B cell (primary cell): ENCODE measurements around the gene MOB3A. TPM values are rescaled to one million over a fixed set of nuclear protein-coding genes. Genes with fewer than 3 reads are reported as not detected.

ENCODE experiments used
- ATAC-seq: fragments of 200-7000 bp; cut with Tn5 transposase; one replicate; pipeline ENCODE4 v1.10.0; 2021; ENCODE audit warnings: low read depth, mild to moderate bottlenecking, moderate number of reproducible peaks, moderate library complexity
- CTCF ChIA-PET: fragments of 350-600 bp; sonication (Branson Sonifier 250); formaldehyde crosslinking; loops from one replicate; lab custom pipeline; 2021; ENCODE audit warnings: antibody characterized with exemption, inconsistent platforms; lab: Charles Lee
- POLR2A ChIA-PET: fragments of 350-600 bp; sonication (Branson Sonifier 250); formaldehyde crosslinking; loops from one replicate; lab custom pipeline; 2021; ENCODE audit warnings: antibody characterized with exemption; lab: Charles Lee
- DNase-seq: peaks from one replicate; pipeline ENCODE4 v3.0.0; 2013
- H2AFZ ChIP-seq: 2 replicates; pipeline ENCODE4 v1.6.1; 2012; ENCODE audit warnings: mild to moderate bottlenecking, low read depth, low read length; ENCODE audit not compliant: insufficient read depth, poor library complexity, severe bottlenecking
- H3K27ac ChIP-seq, 2 donors: 1 replicate in 1 of 2; 2 replicates in 1 of 2; pipeline ENCODE4 v1.5.1; 2012 to 2013; ENCODE audit warnings: low read length in 2 of 2, mild to moderate bottlenecking in 2 of 2, moderate library complexity in 1 of 2
- H3K27me3 ChIP-seq, 4 experiments: fragments of 200-600 bp in 1 of 4; sonication (generic) in 1 of 4; replicated peaks in 1 of 4; 1 replicate in 2 of 4; 2 replicates in 2 of 4; pipeline versions ENCODE4 v1.6.1 to v1.7.0; 2013 to 2016; ENCODE audit warnings: low read length in 3 of 4, mild to moderate bottlenecking in 2 of 4, mixed read lengths in 1 of 4, moderate library complexity in 1 of 4; ENCODE audit not compliant: insufficient read depth in 4 of 4, control insufficient read depth in 3 of 4; ENCODE audit errors: control extremely low read depth in 1 of 4
- H3K36me3 ChIP-seq, 2 experiments: replicated peaks in 1 of 2; 1 replicate in 1 of 2; 2 replicates in 1 of 2; pipeline versions ENCODE4 v1.6.1 to v1.7.1; 2013; ENCODE audit warnings: low read length in 1 of 2; ENCODE audit not compliant: insufficient read depth in 2 of 2, control insufficient read depth in 1 of 2; ENCODE audit errors: control extremely low read depth in 1 of 2, extremely low read depth in 1 of 2
- H3K4me1 ChIP-seq, 2 donors: fragments of 200-600 bp in 1 of 2; sonication (generic) in 1 of 2; 1 replicate in 1 of 2; 2 replicates in 1 of 2; pipeline versions ENCODE4 v1.5.1 to v1.6.1; 2013 to 2017; ENCODE audit warnings: low read length in 2 of 2; ENCODE audit not compliant: control insufficient read depth in 2 of 2, insufficient read depth in 2 of 2
- H3K4me2 ChIP-seq: replicated peaks from 2 replicates; pipeline ENCODE3; 2012; ENCODE audit warnings: mild to moderate bottlenecking, low read depth, low read length; ENCODE audit not compliant: poor library complexity, severe bottlenecking
- H3K4me3 ChIP-seq, 5 experiments: fragments of 200-600 bp in 1 of 5; sonication (generic) in 1 of 5; 1 replicate in 3 of 5; 2 replicates in 2 of 5; pipeline versions ENCODE4 v1.5.1 to v1.7.0; 2011 to 2016; ENCODE audit warnings: low read length in 4 of 5, mild to moderate bottlenecking in 4 of 5, low read depth in 2 of 5, control low read depth in 1 of 5, moderate library complexity in 1 of 5; ENCODE audit not compliant: insufficient read depth in 1 of 5; ENCODE audit errors: control extremely low read depth in 1 of 5, extremely low read depth in 1 of 5
- H3K79me2 ChIP-seq: fragments of 200-600 bp; sonication (generic); one replicate; pipeline ENCODE4 v1.6.0; 2016; ENCODE audit warnings: low read length; ENCODE audit not compliant: control insufficient read depth, insufficient read depth
- H3K9ac ChIP-seq: fragments of 200-600 bp; sonication (generic); 2 replicates; pipeline ENCODE4 v1.6.1; 2017; ENCODE audit warnings: mild to moderate bottlenecking, low read length, moderate library complexity
- H3K9me3 ChIP-seq, 3 donors: one replicate each; pipeline versions ENCODE4 v1.6.1 to v1.7.1; 2013; ENCODE audit warnings: low read length in 2 of 3; ENCODE audit not compliant: control insufficient read depth in 2 of 3, insufficient read depth in 1 of 3; ENCODE audit errors: control extremely low read depth in 1 of 3
- H4K20me1 ChIP-seq: 2 replicates; pipeline ENCODE4 v1.6.0; 2012; ENCODE audit warnings: mild to moderate bottlenecking, low read length; ENCODE audit not compliant: insufficient read depth, control insufficient read depth, poor library complexity, severe bottlenecking
- H3K27ac Mint-ChIP-seq: one replicate; pipeline ENCODE4 v1.8.0; 2021; ENCODE audit warnings: mixed read lengths
- H3K27me3 Mint-ChIP-seq: one replicate; pipeline ENCODE4 v1.8.0; 2021; ENCODE audit warnings: mixed read lengths
- H3K4me1 Mint-ChIP-seq: one replicate; pipeline ENCODE4 v1.8.0; 2021; ENCODE audit warnings: mixed read lengths
- H3K4me3 Mint-ChIP-seq: one replicate; pipeline ENCODE4 v1.8.0; 2021; ENCODE audit warnings: mixed read lengths
- H3K9me3 Mint-ChIP-seq: one replicate; pipeline ENCODE4 v1.8.0; 2022; ENCODE audit warnings: mixed read lengths; ENCODE audit not compliant: insufficient read depth
- EZH2 ChIP-seq: IDR thresholded peaks from 2 replicates; pipeline ENCODE4 v1.6.1; 2012; ENCODE audit warnings: borderline replicate concordance, low read depth, mild to moderate bottlenecking, moderate library complexity, low read length; ENCODE audit not compliant: insufficient read depth, poor library complexity, severe bottlenecking
- WGBS: methylation state at CpG from one replicate; pipeline ENCODE4 v1.1.5; 2013; ENCODE audit warnings: missing lambda C conversion rate; ENCODE audit not compliant: insufficient coverage; 5-methylcytosine and 5-hydroxymethylcytosine counted together
- intact Hi-C: fragments of 100-400 bp; cut with micrococcal nuclease; formaldehyde crosslinking; loops from one replicate; pipeline ENCODE4 v1.10.0; 2022
- polyA plus RNA-seq: library from polyadenylated mRNA; depleted of rRNA; stranded (reverse); fragments of >200 nt; gene quantifications from 2 replicates; pipeline ENCODE4 v1.2.3, GENCODE V29; 2012
- total RNA-seq, 2 donors: library from RNA; stranded (reverse); fragments of 120-200 nt in 1 of 2; gene quantifications; 1 replicate in 1 of 2; 2 replicates in 1 of 2; pipeline versions ENCODE4 v1.2.3 to v1.2.4, GENCODE V29; 2013 to 2022
- TF ChIP-seq, protein P1 (sequence below): fragments of 200-600 bp; IDR thresholded peaks from one replicate; pipeline ENCODE4 v1.8.0; 2022; ENCODE audit warnings: antibody characterized with exemption, mild to moderate bottlenecking

The MOB3A gene
- total and polyA plus RNA-seq, 2 donors (not counting 1 experiment from before 2014, with no cell fraction given), result 190 to 228 TPM

DNA sequence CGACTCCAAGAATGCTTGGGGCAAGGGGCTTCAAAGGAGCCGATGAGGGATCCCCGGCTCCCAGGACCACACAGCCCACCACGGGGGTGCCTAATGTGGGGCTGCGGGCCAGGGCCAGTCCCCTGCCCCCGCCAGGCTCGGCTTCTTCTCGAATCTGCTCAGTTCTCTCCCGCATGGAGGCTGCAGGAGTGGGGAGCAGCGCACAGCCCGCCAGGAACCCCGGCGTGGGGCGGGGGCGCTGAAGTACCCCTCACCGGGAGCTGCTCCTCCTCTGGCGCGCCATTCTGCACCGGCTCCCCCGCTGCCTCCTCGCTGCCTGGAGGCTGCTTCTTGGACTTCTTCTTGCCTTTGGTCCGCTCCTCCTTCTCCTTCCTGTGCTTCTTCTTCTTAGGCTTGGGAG lies 15.3 kb upstream of the MOB3A start:
- H3K4me1 ChIP-seq, result no peaks in the 10 kb centered on the region
- no peak for DNase-seq
- Mint-ChIP-seq H3K27ac (no peak overlapping the region), H3K4me3 (no peak overlapping the region), H3K4me1 (peaks cover 2% of the 10 kb centered on the region), H3K27me3 (no peaks in the 10 kb centered on the region), H3K9me3 (no peaks in the 10 kb centered on the region)
- no peak overlapping the region for H3K4me2 ChIP-seq
- H3K9ac ChIP-seq, result no peak overlapping the region
- TF ChIP-seq EZH2, result no peak
- TF ChIP-seq, protein P1, sequence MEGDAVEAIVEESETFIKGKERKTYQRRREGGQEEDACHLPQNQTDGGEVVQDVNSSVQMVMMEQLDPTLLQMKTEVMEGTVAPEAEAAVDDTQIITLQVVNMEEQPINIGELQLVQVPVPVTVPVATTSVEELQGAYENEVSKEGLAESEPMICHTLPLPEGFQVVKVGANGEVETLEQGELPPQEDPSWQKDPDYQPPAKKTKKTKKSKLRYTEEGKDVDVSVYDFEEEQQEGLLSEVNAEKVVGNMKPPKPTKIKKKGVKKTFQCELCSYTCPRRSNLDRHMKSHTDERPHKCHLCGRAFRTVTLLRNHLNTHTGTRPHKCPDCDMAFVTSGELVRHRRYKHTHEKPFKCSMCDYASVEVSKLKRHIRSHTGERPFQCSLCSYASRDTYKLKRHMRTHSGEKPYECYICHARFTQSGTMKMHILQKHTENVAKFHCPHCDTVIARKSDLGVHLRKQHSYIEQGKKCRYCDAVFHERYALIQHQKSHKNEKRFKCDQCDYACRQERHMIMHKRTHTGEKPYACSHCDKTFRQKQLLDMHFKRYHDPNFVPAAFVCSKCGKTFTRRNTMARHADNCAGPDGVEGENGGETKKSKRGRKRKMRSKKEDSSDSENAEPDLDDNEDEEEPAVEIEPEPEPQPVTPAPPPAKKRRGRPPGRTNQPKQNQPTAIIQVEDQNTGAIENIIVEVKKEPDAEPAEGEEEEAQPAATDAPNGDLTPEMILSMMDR, result no peak
- H3K9me3 ChIP-seq, result no peaks in the 10 kb centered on the region
- CTCF ChIA-PET, result interaction anchor here (0.5 to 1.3 kb wide), 2 partner anchors 20 to 181 kb away, joined by 3 read pairs; no protein-coding TSS in a partner anchor
- peaks cover 8% of the 10 kb centered on the region for H3K79me2 ChIP-seq
- ATAC-seq, result no peak
- peaks cover 15% of the 10 kb centered on the region for H4K20me1 ChIP-seq
- intact Hi-C loops, result no loop called here
- no peak overlapping the region for H3K27ac ChIP-seq
- no peak overlapping the region for H3K4me3 ChIP-seq
- 97% methylated on average over 21 of the region's 22 CpGs for whole genome bisulfite sequencing
- POLR2A ChIA-PET, result interaction anchor here (0.6 kb wide), 2 partner anchors 130 to 210 kb away, joined by 3 read pairs; no protein-coding TSS in a partner anchor
- no peak overlapping the region for H2AFZ ChIP-seq
- H3K27me3 ChIP-seq, result no peaks in the 10 kb centered on the region
- peaks cover 0 to 84% of the 10 kb centered on the region in 2 experiments for H3K36me3 ChIP-seq

DNA sequence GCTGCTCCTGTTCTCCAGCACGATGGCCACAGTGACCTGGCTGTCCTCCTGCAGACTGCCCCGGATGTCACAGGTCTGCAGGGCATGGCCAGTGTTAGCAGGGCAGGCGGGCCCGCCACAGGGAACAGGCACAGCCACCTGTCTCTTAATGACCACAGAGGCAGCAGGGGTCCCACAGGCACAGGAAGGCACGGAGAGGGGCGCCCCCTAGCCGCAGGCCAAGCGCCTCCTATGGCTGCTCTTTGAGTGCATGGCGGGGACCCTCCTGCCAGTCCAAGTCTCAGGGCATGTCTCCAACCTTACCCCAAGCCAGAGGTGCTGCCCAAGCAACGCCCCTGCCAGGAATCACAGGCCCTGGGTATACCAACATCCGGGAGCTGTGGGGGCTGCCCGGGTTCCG lies 14.7 kb upstream of the MOB3A start:
- Histone ChIP-seq H3K79me2 (peaks cover 8% of the 10 kb centered on the region), H3K27ac (no peak overlapping the region), H3K4me3 (no peak overlapping the region), H3K4me2 (no peak overlapping the region), H3K27me3 (no peaks in the 10 kb centered on the region), H4K20me1 (peaks cover 12% of the 10 kb centered on the region), H3K9ac (no peak overlapping the region), H3K36me3 (peaks cover 0 to 84% of the 10 kb centered on the region in 2 experiments), H2AFZ (no peak overlapping the region), H3K4me1 (no peaks in the 10 kb centered on the region), H3K9me3 (peaks cover 0 to 3% (median 0%) of the 10 kb centered on the region in 3 donors)
- DNase-seq (no peak), ATAC-seq (no peak)
- ChIA-PET POLR2A (interaction anchor here (0.6 kb wide), 2 partner anchors 131 to 209 kb away, joined by 3 read pairs; no protein-coding TSS in a partner anchor), CTCF (interaction anchor here (0.9 to 1.5 kb wide), 5 partner anchors 21 to 213 kb away, joined by 3 to 6 read pairs (median 3); no protein-coding TSS in a partner anchor)
- peaks cover 2% of the 10 kb centered on the region for H3K4me1 Mint-ChIP-seq
- WGBS, result 93% methylated on average over 13 of the region's 13 CpGs
- TF ChIP-seq, protein P1, result peak; percentile 9
- TF ChIP-seq EZH2, result no peak
- H3K4me3 Mint-ChIP-seq, result no peak overlapping the region
- no peak overlapping the region for H3K27ac Mint-ChIP-seq
- intact Hi-C loops, result no loop called here
- no peaks in the 10 kb centered on the region for H3K9me3 Mint-ChIP-seq
- H3K27me3 Mint-ChIP-seq, result no peaks in the 10 kb centered on the region
